Transverse colon (tissue), 4 donors: Measurements from ENCODE around the gene INPP4B. TPM values are rescaled to one million over a fixed set of nuclear protein-coding genes. Genes with fewer than 3 reads are reported as not detected.

Experiments used
- DNase-seq: peaks from one replicate; pipeline ENCODE4 v3.0.0-alpha.2; 2019
- H3K27ac ChIP-seq, 4 donors: fragments of 200-600 bp; sonication (generic); 2 replicates each; pipeline ENCODE4 v1.5.1; 2016 to 2018; ENCODE audit warnings: inconsistent platforms in 4 of 4
- H3K27me3 ChIP-seq: fragments of 200-600 bp; sonication (generic); 2 replicates; pipeline ENCODE4 v1.5.1; 2017; ENCODE audit warnings: inconsistent platforms
- H3K36me3 ChIP-seq, 4 donors: fragments of 200-600 bp; sonication (generic); 2 replicates each; pipeline ENCODE4 v1.5.1; 2017 to 2019; ENCODE audit warnings: inconsistent platforms in 4 of 4
- H3K4me1 ChIP-seq, 4 donors: fragments of 200-600 bp; sonication (generic); 2 replicates each; pipeline ENCODE4 v1.5.1; 2017 to 2020; ENCODE audit warnings: inconsistent platforms in 4 of 4
- H3K4me3 ChIP-seq, 4 donors: fragments of 200-600 bp; sonication (generic); 1 replicate in 1 of 4; 2 replicates in 3 of 4; pipeline versions ENCODE4 v1.5.1 to v1.6.1; 2017 to 2019; ENCODE audit warnings: inconsistent platforms in 4 of 4
- H3K9me3 ChIP-seq, 2 donors: fragments of 200-600 bp; sonication (generic); 2 replicates each; pipeline ENCODE4 v1.5.1; 2017 to 2019; ENCODE audit warnings: inconsistent platforms in 2 of 2
- CTCF ChIP-seq, 5 experiments: fragments of 200-600 bp in 3 of 5; fragments of 450-650 bp in 2 of 5; sonication (generic) in 3 of 5; IDR thresholded peaks; 1 replicate in 2 of 5; 2 replicates in 3 of 5; pipeline ENCODE4 v1.5.1; 2016 to 2017; ENCODE audit warnings: antibody characterized with exemption in 5 of 5, inconsistent platforms in 3 of 5, mild to moderate bottlenecking in 2 of 5, moderate library complexity in 1 of 5
- EP300 ChIP-seq: sonication (generic); formaldehyde crosslinking; IDR thresholded peaks from one replicate; pipeline ENCODE4 v1.6.1; 2017; ENCODE audit warnings: antibody characterized with exemption, low read depth
- POLR2A ChIP-seq: fragments of 450-650 bp; IDR thresholded peaks from one replicate; pipeline ENCODE4 v1.6.1; 2016; ENCODE audit warnings: antibody characterized with exemption, mild to moderate bottlenecking, moderate library complexity
- POLR2AphosphoS5 ChIP-seq, 3 donors: sonication (generic); formaldehyde crosslinking; IDR thresholded peaks; one replicate each; pipeline ENCODE4 v1.6.1; 2016; ENCODE audit warnings: antibody characterized with exemption in 3 of 3
- WGBS, 2 donors: methylation state at CpG; one replicate each; pipeline ENCODE4 v1.1.5; 2018; ENCODE audit warnings: low coverage in 1 of 2; 5-methylcytosine and 5-hydroxymethylcytosine counted together
- in situ Hi-C, 4 donors: fragments of 200-750 bp; cut with MboI; loops; one replicate each; pipeline versions ENCODE4 v1.15.0 to v1.15.1; 2017; ENCODE audit warnings: low sequenced_read_pairs in 3 of 4, low pct_ligation_motif_present in 1 of 4, low pct_unique_long_range_greater_than_20kb in 1 of 4
- intact Hi-C: fragments of 100-400 bp; cut with DNase I; formaldehyde crosslinking; loops from one replicate; pipeline ENCODE4 v1.15.1; 2023; ENCODE audit warnings: low total_unique reads
- total RNA-seq, 4 donors: library from RNA; depleted of rRNA; stranded (reverse); fragments of >200 nt; gene quantifications; one replicate each; pipeline ENCODE4 v1.1.0, GENCODE V29; 2016

INPP4B gene
- total RNA-seq, 4 donors from 2014 or later, result 18.3 to 33.8 (median 31.4) TPM

DNA sequence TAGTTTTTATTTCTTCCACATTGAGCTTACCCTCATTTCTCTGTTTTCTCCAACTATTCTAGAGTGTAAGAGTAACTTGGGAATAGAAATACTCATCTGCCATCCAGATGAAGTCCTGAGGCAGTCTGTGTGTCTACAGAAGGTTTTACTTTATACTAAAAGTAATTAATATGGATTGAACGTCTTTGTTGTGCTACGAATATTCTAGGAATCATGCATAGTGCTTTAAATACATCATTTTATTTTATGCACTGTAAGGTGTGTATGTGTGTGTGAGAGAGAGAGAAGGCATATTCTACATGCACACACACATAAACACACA lies 305.7 kb downstream of the INPP4B start:
- no peak overlapping the region for H3K4me3 ChIP-seq
- H3K27ac ChIP-seq, result no peak overlapping the region
- H3K36me3 ChIP-seq, result no peaks in the 10 kb centered on the region
- no peaks in the 10 kb centered on the region for H3K4me1 ChIP-seq
- WGBS, 2 donors, result 88 to 93% methylated on average over 2 of the region's 2 CpGs
- no peak for DNase-seq
- H3K27me3 ChIP-seq, result no peaks in the 10 kb centered on the region
- H3K9me3 ChIP-seq, result no peaks in the 10 kb centered on the region
- intact Hi-C loops (no loop called here), in situ Hi-C loops (no loop called here)
- TF ChIP-seq EP300 (no peak), POLR2AphosphoS5 (IDR thresholded peaks at IDR 0.05) (no peak), CTCF (IDR thresholded peaks at IDR 0.05) (no peak)

DNA sequence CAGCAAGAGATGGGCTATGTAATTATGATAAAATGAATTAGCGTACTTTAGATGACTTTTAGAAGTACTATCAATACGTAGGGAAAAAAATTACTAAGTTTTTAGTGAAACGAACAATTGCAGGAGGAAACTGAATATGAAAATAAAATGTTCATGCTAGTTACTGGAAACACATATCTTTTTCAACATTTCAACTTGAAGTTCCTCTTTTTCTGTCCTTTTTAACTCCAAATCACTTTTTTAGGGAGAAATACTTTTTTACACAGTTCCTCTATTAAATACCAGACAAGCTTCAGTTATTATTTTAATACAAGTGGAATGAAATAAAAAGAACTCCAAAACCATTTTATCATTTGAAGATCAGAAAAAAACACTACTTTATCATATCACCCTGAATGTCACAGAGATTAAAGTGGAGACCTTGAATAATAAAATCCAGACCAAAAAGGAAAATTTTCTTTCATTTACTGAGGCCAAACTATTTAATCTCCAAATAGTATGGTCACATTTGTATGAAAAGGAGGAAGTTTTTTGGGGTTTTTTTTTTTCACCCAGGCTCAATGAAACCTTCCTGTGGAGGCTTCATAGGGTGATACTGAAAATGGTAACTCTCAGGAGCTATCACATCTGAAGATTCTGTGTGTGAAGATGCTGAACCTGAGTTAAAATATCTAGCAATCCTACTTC lies 306.2 kb downstream of the INPP4B start:
- 30 to 32% methylated on average over 3 of the region's 3 CpGs for WGBS, 2 donors
- in situ Hi-C loops, result no loop called here
- H3K27me3 ChIP-seq, result no peaks in the 10 kb centered on the region
- H3K4me1 ChIP-seq, result no peaks in the 10 kb centered on the region
- no peak for DNase-seq
- no peak for TF ChIP-seq CTCF (IDR thresholded peaks at IDR 0.05)
- no peak for TF ChIP-seq EP300
- no peak for TF ChIP-seq POLR2A
- no peak for TF ChIP-seq POLR2AphosphoS5 (IDR thresholded peaks at IDR 0.05)
- no peaks in the 10 kb centered on the region for H3K36me3 ChIP-seq
- intact Hi-C loops, result no loop called here
- no peak overlapping the region for H3K4me3 ChIP-seq
- no peak overlapping the region for H3K27ac ChIP-seq
- no peaks in the 10 kb centered on the region for H3K9me3 ChIP-seq

DNA sequence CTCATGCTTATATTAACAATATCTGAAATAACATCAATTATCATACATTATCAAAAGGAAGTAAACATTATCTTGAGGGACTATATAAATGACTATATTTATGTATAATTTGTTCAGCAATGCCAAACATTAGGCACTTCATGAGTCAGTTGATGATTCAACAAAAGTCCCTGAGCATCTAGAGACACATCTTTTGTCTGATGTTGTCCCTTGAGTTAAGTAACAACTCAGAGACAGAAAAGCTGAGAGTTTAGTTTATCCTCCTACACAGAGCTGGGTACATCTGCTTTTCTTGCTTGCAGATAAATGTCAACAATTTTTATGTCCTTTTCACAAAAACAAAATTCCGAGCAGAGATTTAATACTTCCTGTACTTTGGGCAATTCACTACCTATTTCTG lies 311.1 kb downstream of the INPP4B start:
- 75 to 85% methylated on average over 1 of the region's 1 CpG for WGBS, 2 donors
- Histone ChIP-seq H3K4me3 (no peak overlapping the region), H3K27ac (no peak overlapping the region), H3K4me1 (no peaks in the 10 kb centered on the region), H3K36me3 (no peaks in the 10 kb centered on the region), H3K9me3 (no peaks in the 10 kb centered on the region), H3K27me3 (no peaks in the 10 kb centered on the region)
- intact Hi-C loops (no loop called here), in situ Hi-C loops (no loop called here)
- TF ChIP-seq POLR2A (no peak), CTCF (IDR thresholded peaks at IDR 0.05) (no peak), EP300 (no peak), POLR2AphosphoS5 (IDR thresholded peaks at IDR 0.05) (no peak)
- DNase-seq, result no peak

- intact Hi-C loops, result no loop called here
- 76% methylated on average over 3 to 5 of the region's 5 CpGs for WGBS, 2 donors
- H3K27me3 ChIP-seq, result no peaks in the 10 kb centered on the region
- no peak overlapping the region for H3K27ac ChIP-seq
- H3K36me3 ChIP-seq, result no peaks in the 10 kb centered on the region
- in situ Hi-C loops, result no loop called here
- no peak overlapping the region for H3K4me3 ChIP-seq
- H3K4me1 ChIP-seq, result no peaks in the 10 kb centered on the region
- H3K9me3 ChIP-seq, result no peaks in the 10 kb centered on the region
- no peak for DNase-seq
- TF ChIP-seq EP300 (no peak), POLR2A (no peak), CTCF (IDR thresholded peaks at IDR 0.05) (no peak), POLR2AphosphoS5 (IDR thresholded peaks at IDR 0.05) (no peak)
These were observed 314.0 kb downstream of the INPP4B start for GRCh38 chr4:142532054-142532453.
